Measurements from ENCODE around the gene DCAF4L1. TPM values are rescaled to one million over a fixed set of nuclear protein-coding genes. Genes with fewer than 3 reads are reported as not detected.

DCAF4L1 gene
- polyA plus RNA-seq, 3 donors: 0.32 TPM; not detected in 2

GRCh38 chr4:42008011-42008786 lies 26.6 kb downstream of the DCAF4L1 start:
- Mint-ChIP-seq H3K9me3 (no peaks in the 10 kb centered on the region), H3K4me1 (peaks cover 4% of the 10 kb centered on the region), H3K4me3 (no peak overlapping the region), H3K27ac (peak overlapping the region in 2 of 7 donors; percentile 13 to 23), H3K27me3 (ENCODE audit: low read depth in 3 of 3) (peaks cover 0 to 1% (median 0%) of the 10 kb centered on the region in 3 donors), H3K36me3 (peaks cover 57 to 72% of the 10 kb centered on the region in 2 donors)
- Histone ChIP-seq H3K27me3 (ENCODE audit: control insufficient read depth in 2 of 2, insufficient read depth in 2 of 2, low read length in 2 of 2) (no peaks in the 10 kb centered on the region), H3K36me3 (replicated peaks in 1 of 2; ENCODE audit: control insufficient read depth in 1 of 2, insufficient read depth in 2 of 2, low read length in 2 of 2) (peaks cover 36 to 72% of the 10 kb centered on the region in 2 donors), H3K4me2 (replicated peaks; ENCODE audit: extremely low read depth, low read length, poor library complexity, severe bottlenecking) (no peak overlapping the region), H3K9ac (ENCODE audit: insufficient read depth, low read length, poor library complexity, severe bottlenecking) (no peak overlapping the region), H3K9me3 (replicated peaks in 1 of 2; ENCODE audit: control insufficient read depth in 1 of 2, insufficient read depth in 1 of 2, low read length in 2 of 2) (no peaks in the 10 kb centered on the region), H4K20me1 (ENCODE audit: insufficient read depth, low read length) (peaks cover 14% of the 10 kb centered on the region), H3K27ac (ENCODE audit: low read depth in 1 of 2, low read length in 2 of 2) (no peak overlapping the region), H2AFZ (ENCODE audit: insufficient read depth, low read depth, low read length, poor library complexity, severe bottlenecking) (no peak overlapping the region), H3K4me3 (replicated peaks in 1 of 3; ENCODE audit: low read depth in 2 of 3, low read length in 3 of 3) (no peak overlapping the region), H3K79me2 (ENCODE audit: insufficient read depth, low read length) (peaks cover 17% of the 10 kb centered on the region), H3K4me1 (ENCODE audit: control insufficient read depth in 1 of 2, insufficient read depth in 2 of 2, low read length in 2 of 2) (no peaks in the 10 kb centered on the region)
- intact Hi-C loops (cut with micrococcal nuclease): no loop called here
- no peak for TF ChIP-seq CTCF (IDR thresholded peaks at IDR 0.05)
- DNase-seq: no peak
- WGBS (ENCODE audit: insufficient coverage): 100% methylated on average over 2 of the region's 3 CpGs

GRCh38 chr4:42015438-42015837 lies 33.9 kb downstream of the DCAF4L1 start:
- no peak overlapping the region for H3K27ac ChIP-seq (ENCODE audit: low read depth in 1 of 2, low read length in 2 of 2)
- H3K36me3 ChIP-seq (replicated peaks in 1 of 2; ENCODE audit: control insufficient read depth in 1 of 2, insufficient read depth in 2 of 2, low read length in 2 of 2): peaks cover 17 to 34% of the 10 kb centered on the region in 2 donors
- no peak overlapping the region for H2AFZ ChIP-seq (ENCODE audit: insufficient read depth, low read depth, low read length, poor library complexity, severe bottlenecking)
- WGBS (ENCODE audit: insufficient coverage): 75% methylated on average over 1 of the region's 2 CpGs
- H3K4me1 ChIP-seq (ENCODE audit: control insufficient read depth in 1 of 2, insufficient read depth in 2 of 2, low read length in 2 of 2): no peaks in the 10 kb centered on the region
- Mint-ChIP-seq H3K36me3 (peaks cover 27 to 39% of the 10 kb centered on the region in 2 donors), H3K27me3 (ENCODE audit: low read depth in 3 of 3) (no peaks in the 10 kb centered on the region), H3K9me3 (peaks cover 0 to 1% (median 0%) of the 10 kb centered on the region in 7 donors), H3K4me1 (peaks cover 4% of the 10 kb centered on the region), H3K4me3 (no peak overlapping the region), H3K27ac (no peak overlapping the region)
- H3K9ac ChIP-seq (ENCODE audit: insufficient read depth, low read length, poor library complexity, severe bottlenecking): no peak overlapping the region
- H4K20me1 ChIP-seq (ENCODE audit: insufficient read depth, low read length): peaks cover 20% of the 10 kb centered on the region
- no peaks in the 10 kb centered on the region for H3K27me3 ChIP-seq (ENCODE audit: control insufficient read depth in 2 of 2, insufficient read depth in 2 of 2, low read length in 2 of 2)
- no peak overlapping the region for H3K4me2 ChIP-seq (replicated peaks; ENCODE audit: extremely low read depth, low read length, poor library complexity, severe bottlenecking)
- TF ChIP-seq CTCF (IDR thresholded peaks at IDR 0.05): no peak
- H3K4me3 ChIP-seq (replicated peaks in 1 of 3; ENCODE audit: low read depth in 2 of 3, low read length in 3 of 3): no peak overlapping the region
- intact Hi-C loops (cut with micrococcal nuclease): no loop called here
- peaks cover 9% of the 10 kb centered on the region for H3K79me2 ChIP-seq (ENCODE audit: insufficient read depth, low read length)
- H3K9me3 ChIP-seq (replicated peaks in 1 of 2; ENCODE audit: control insufficient read depth in 1 of 2, insufficient read depth in 1 of 2, low read length in 2 of 2): no peaks in the 10 kb centered on the region
- DNase-seq: no peak
